ENCODE measurements around the gene ENOSF1. TPM values are rescaled to one million over a fixed set of nuclear protein-coding genes. Genes with fewer than 3 reads are reported as not detected.

ENOSF1 gene
- total RNA-seq, 6 experiments from 2014 or later, result 36.7 to 71.9 (median 58.5) TPM

DNA sequence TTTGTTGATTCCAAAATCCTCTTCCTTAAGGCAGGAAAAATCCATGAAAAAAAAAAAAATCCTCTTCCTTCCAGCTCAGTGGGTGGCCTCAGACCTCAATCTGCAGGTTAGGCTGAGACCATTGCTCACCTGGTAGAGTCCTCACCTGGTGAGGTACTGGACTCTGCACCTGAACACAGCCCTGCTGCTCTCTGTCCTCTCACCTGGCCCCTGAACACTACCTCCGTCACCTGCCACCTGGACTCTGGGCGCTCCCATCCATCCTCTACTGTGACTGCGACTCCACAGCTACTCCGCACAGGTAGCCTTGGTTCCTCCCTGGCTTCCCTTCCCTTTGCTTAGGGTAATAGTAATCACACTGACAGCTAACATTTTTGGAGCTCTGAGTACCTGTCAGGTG, 32.9 kb downstream of the ENOSF1 start:
- Histone ChIP-seq H3K9me3 (no peaks in the 10 kb centered on the region), H3K27ac (no peak overlapping the region), H3K27me3 (no peaks in the 10 kb centered on the region), H3K4me3 (no peak overlapping the region), H3K4me1 (peaks cover 0 to 15% (median 6%) of the 10 kb centered on the region in 4 donors), H3K36me3 (peaks cover 0 to 56% (median 22%) of the 10 kb centered on the region in 4 donors)
- 100% methylated on average over 4 of the region's 4 CpGs for whole genome bisulfite sequencing (ENCODE audit: insufficient coverage, low coverage, low lambda C conversion rate, missing lambda C conversion rate)
- intact Hi-C loops (cut with DNase I), result no loop called here
- ATAC-seq (no peak), DNase-seq (no peak)
- TF ChIP-seq CTCF (IDR thresholded peaks at IDR 0.05), result no peak
- TF ChIP-seq POLR2A (IDR thresholded peaks at IDR 0.05), result no peak

- Histone ChIP-seq H3K4me1 (peaks cover 0 to 10% (median 3%) of the 10 kb centered on the region in 4 donors), H3K9me3 (no peaks in the 10 kb centered on the region), H3K4me3 (no peak overlapping the region), H3K27me3 (no peaks in the 10 kb centered on the region), H3K27ac (no peak overlapping the region), H3K36me3 (peaks cover 0 to 63% (median 25%) of the 10 kb centered on the region in 4 donors)
- ATAC-seq, result no peak
- intact Hi-C loops (cut with DNase I), result no loop called here
- DNase-seq, result no peak
- TF ChIP-seq POLR2A (IDR thresholded peaks at IDR 0.05), result no peak
- no peak for TF ChIP-seq CTCF (IDR thresholded peaks at IDR 0.05)
- 71% methylated on average over 8 of the region's 15 CpGs for WGBS (ENCODE audit: insufficient coverage, low coverage, low lambda C conversion rate, missing lambda C conversion rate)
These were observed 33.8 kb downstream of the ENOSF1 start for GRCh38 chr18:678482-679182.

DNA sequence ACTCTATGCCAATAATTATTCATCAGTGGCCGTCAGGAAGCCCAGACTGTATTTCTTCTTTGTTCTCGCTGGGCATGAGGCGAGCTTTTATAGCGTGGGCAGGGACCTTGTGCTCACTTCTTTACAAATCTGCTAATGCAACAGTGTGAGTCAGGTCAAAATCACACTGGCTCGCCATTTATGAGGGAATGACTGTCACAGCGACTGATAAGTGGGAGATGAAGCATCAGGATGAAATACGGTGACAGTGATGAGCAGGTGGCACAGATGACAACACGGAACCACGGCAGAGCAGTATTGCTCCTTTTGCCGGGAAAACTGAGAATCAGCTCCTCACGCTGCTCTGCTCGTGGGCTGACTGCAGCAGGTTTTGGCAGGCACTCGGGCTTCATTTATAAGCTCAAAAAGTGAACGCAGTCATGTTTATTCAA, 34.5 kb downstream of the ENOSF1 start:
- peaks cover 0 to 3% (median under 1%) of the 10 kb centered on the region in 4 donors for H3K4me1 ChIP-seq
- ATAC-seq (no peak), DNase-seq (no peak)
- H3K27ac ChIP-seq, result no peak overlapping the region
- WGBS (ENCODE audit: insufficient coverage, low coverage, low lambda C conversion rate, missing lambda C conversion rate), result 86% methylated on average over 12 of the region's 14 CpGs
- no peaks in the 10 kb centered on the region for H3K9me3 ChIP-seq
- no peak for TF ChIP-seq CTCF (IDR thresholded peaks at IDR 0.05)
- TF ChIP-seq POLR2A (IDR thresholded peaks at IDR 0.05), result no peak
- intact Hi-C loops (cut with DNase I), result no loop called here
- no peaks in the 10 kb centered on the region for H3K27me3 ChIP-seq
- H3K36me3 ChIP-seq, result peaks cover 0 to 68% (median 27%) of the 10 kb centered on the region in 4 donors
- no peak overlapping the region for H3K4me3 ChIP-seq

DNA sequence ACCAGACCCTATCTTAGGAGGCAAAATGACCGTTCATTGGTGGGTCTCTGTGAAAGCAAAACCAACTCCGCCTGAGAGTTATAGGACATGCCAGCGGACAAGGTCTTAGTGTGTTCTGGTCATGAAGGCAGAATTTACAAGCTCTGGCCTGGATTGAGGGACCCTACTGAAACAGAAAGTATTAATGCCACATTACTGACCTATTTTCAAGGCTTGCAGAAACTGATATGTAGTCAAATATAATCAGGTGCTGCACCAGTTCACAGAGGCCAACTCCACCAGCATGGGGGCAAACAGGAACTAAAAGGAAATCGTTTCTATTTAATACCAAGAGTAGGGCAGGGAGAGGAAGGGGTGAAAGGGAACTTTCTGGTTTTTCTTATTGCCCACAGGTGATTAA, 35.3 kb downstream of the ENOSF1 start:
- Histone ChIP-seq H3K36me3 (peaks cover 0 to 68% (median 31%) of the 10 kb centered on the region in 4 donors), H3K27me3 (no peaks in the 10 kb centered on the region), H3K9me3 (no peaks in the 10 kb centered on the region), H3K4me1 (no peaks in the 10 kb centered on the region), H3K4me3 (no peak overlapping the region), H3K27ac (no peak overlapping the region)
- DNase-seq, result no peak
- intact Hi-C loops (cut with DNase I), result no loop called here
- TF ChIP-seq POLR2A (IDR thresholded peaks at IDR 0.05) (no peak), CTCF (IDR thresholded peaks at IDR 0.05) (no peak)
- no peak for ATAC-seq
- WGBS (ENCODE audit: insufficient coverage, low coverage, low lambda C conversion rate, missing lambda C conversion rate), result 18% methylated on average over 1 of the region's 4 CpGs

Measured in right lobe of liver (tissue), 6 donors.